DMS79 (cell line): ENCODE results near the gene GOLGA3.

Source experiments
- DNase-seq: peaks from one replicate; lab custom pipeline; 2025; lab: John Stamatoyannopoulos, UW

The GOLGA3 gene

DNA sequence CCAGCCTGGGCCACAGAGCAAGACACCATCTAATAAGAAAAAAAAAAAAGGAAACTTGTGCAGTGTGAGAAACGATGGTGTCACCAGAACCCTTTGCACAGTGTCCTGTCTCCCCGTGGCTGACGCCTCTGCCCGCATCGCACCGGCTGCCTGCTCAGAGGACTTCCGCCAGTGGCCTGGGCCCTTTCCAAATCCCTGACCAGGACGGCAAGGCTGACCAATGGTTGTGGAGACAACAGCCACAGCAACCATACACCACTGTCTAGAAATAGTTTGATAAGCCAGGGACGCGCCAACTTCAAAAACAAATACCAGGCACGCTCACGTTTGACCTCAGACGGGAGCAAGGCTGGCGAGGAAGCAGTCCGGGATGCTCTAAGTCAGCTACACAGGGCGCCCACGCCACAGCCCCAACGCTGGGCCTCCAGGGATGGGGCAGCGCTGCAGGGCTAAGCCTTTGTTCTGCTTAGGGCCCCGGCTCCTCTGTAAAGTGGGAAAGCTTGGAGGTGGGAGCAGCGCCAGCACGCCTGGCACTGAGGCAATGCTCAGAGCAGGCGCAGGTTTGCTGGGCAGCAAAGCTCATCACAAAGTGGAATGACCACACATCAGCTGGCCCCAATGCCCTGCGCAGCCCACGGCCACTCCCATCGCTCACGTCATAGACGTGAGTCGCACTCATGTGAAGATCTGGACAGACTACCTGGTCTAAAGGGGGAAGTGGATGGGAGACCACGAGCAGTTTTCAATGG lies 105.5 kb downstream of the GOLGA3 start:
- DNase-seq: no peak

DNA sequence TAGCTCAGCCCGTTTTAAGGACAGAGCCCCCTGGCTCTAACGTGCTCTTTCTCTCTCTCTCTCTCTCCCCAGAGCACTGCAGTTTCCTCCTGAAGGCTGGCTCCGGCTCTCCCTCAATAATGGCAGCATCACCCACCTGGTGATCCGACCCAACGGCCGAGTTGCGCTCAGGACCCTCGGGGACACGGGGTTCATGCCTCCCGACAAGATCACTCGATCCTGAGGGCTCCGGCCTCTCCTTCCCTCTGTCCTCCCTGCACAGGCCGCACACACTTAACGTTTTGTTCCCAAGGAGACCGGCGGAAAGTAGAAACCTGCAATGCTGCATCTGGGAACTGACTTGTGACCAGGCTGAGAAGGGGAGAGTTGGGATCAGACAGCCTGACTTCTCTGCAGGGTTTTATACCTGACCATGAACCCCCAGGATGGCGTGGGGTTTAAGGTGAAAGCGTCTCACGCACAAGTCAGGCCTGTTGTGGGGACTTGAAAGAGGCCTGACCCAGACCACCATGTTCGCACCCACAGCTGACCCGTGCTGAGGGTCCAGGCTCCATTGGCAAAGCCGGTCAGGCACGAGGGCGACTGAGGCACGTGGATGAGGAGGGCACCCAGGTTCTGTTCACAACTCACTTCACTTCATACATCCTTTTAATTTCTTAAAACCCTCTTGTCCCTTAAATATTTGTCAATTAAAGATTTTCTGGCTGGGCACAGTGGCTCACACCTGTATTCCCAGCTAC lies 107.9 kb downstream of the GOLGA3 start:
- DNase-seq: no peak

DNA sequence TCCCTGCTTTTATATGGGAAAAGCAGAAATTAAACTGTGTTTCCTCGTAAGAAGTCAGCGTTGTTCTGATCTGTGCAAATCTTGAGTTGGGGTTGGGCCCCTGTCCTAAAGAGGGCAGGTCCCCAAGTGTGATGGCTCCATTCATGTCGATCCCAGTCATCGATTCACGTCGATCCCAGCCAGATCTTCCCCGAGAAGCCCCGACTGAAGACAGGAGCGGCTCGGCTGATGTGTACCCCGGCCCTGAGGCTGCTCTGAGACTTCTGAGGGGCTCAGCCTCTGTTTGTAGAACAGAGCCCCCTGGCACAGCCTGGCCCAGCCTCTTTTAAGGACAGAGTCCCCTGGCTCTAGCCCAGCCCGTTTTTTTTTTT lies 108.7 kb downstream of the GOLGA3 start:
- no peak for DNase-seq

DNA sequence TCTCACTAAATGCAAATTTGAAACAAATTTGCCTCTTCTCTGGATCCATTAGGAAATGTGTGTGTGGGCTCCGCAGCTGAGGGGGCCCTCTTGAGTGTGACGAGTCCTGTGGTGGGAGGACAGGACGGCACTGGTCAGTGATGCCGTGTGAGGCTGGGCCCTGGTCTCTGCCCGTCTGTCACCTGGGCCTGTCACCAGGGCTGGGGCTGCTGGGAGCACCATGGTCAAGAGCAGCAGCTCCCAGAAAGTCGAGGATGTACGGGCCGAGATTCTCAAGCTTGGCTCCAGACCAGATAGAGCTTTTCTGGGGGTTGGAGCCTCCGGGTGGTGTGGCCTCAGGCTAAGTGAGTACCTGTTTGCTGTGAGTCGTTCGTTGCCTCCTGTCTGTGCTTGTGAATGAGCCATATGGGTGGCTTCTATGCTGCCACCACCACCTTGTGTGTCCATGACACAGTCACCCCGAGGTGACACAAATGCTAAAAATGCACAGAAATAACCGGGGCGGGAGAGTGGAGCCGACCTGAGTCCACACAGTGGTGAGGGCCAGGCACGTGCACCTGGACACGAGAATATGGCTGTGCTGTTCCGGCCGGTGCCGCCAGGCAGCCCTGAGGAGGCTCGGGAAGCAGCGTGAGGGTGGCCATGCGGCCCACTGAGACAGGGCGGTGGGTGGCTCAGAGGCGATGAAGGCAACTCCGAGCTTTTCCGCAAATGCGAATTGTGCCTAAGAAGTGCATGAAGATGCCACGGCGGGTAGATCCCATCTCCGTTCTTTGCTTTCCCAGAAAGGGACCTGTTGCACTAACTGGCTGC lies 109.3 kb downstream of the GOLGA3 start:
- DNase-seq: no peak
